Measurements from ENCODE around the gene ASF1A.
"Not testable (repeated sequence)": the region's sequence is repeated elsewhere in the genome, so short reads cannot be mapped to it uniquely, and the experiment has no call there.

The ASF1A gene

DNA sequence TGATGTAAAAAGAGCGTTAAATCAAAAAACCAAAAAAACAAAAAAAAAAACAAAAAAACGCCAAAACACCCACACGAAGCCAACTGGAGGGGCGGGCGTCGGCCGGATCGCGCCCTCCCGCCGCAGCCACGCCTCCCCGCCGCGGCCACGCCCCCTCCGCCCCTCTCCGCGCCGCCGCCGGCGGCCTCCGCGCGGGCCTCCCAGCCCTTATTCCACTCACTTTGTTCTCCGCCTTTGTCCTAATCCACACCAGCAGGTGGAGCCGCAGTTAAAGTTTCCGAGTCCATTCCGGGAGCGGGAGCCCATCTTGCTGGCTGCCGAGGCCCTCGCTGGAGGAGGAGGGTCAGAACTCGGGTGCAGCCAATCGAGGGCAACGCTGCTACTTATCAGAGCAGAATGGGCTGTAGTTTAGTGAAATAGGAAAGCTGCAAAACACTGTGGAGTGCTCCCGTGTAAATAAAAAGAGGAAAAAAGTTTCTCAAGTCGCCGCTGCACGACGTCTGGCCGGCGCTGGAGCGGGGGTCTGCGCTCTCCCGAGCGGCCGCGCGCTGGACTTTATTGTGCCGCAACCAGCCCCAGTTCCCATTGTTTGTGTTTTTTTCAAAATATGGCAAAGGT, at the start of gene ASF1A:
TSS of gene ASF1A (plus strand) at position 346 of the 618 bp plus-strand sequence. CDS start at position 608, 262 bp downstream.
- DNase-seq, result peak; percentile 97
- in situ Hi-C loops (cut with HindIII; ENCODE audit: low pct_ligation_motif_present, low pct_unique_long_range_greater_than_20kb, low sequenced_read_pairs), result no loop called here

GRCh38 chr6:118844915-118845314, 49.0 kb upstream of the ASF1A start:
- DNase-seq, result no peak
- in situ Hi-C loops (cut with HindIII; ENCODE audit: low pct_ligation_motif_present, low pct_unique_long_range_greater_than_20kb, low sequenced_read_pairs), result no loop called here

- in situ Hi-C loops (cut with HindIII; ENCODE audit: low pct_ligation_motif_present, low pct_unique_long_range_greater_than_20kb, low sequenced_read_pairs), result no loop called here
- DNase-seq, result no peak
Observed at GRCh38 chr6:118853408-118853807, 40.5 kb upstream of the ASF1A start.

DNA sequence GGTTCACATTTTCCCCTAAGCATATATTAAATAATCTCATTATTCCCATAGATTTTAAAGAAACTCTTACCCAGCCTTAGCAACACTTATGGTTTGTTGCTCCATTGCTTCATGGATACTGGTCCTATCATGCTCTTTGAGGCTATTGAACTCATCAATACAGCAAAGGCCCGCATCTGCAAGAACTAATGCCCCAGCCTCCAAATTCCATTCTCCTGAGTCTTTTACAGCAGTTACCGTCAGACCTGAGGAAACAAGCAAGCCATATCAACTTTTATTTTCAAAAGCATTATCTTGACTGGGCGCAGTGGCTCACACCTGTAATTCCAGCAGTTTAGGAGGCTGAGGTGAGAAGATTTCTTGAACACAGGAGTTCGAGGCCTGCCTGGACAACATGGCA, 37.7 kb upstream of the ASF1A start:
- DNase-seq, result no peak
- in situ Hi-C loops (cut with HindIII; ENCODE audit: low pct_ligation_motif_present, low pct_unique_long_range_greater_than_20kb, low sequenced_read_pairs), result no loop called here

DNA sequence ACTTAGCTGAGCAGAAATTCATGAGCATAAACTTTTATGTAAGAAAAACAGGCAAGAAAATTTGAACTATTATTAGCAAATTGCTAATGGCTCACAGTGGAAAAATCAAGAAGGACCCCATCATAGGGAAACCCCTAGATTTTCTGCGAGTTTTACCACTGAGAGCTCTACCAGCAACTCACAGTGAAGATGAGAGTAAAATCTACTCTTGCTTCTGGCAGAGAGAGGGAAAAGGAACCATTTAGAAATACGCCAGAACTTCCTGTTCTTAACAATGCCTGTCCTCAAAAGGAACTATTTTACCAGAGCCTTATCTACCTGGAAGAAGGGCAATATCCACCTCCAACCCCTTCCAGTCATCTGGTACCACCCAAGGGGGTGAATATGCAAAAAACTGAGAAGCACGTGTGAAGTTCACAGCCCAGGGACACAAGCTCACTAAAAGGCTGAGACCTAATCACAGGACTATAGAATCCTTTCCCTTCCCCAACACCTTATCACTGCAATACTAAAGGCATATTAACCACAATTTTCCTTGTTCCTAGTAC, 34.4 kb upstream of the ASF1A start:
- DNase-seq, result no peak
- in situ Hi-C loops (cut with HindIII; ENCODE audit: low pct_ligation_motif_present, low pct_unique_long_range_greater_than_20kb, low sequenced_read_pairs), result no loop called here

- in situ Hi-C loops (cut with HindIII; ENCODE audit: low pct_ligation_motif_present, low pct_unique_long_range_greater_than_20kb, low sequenced_read_pairs), result no loop called here
- DNase-seq, result no peak
Observed at GRCh38 chr6:118860363-118860762, 33.6 kb upstream of the ASF1A start.

DNA sequence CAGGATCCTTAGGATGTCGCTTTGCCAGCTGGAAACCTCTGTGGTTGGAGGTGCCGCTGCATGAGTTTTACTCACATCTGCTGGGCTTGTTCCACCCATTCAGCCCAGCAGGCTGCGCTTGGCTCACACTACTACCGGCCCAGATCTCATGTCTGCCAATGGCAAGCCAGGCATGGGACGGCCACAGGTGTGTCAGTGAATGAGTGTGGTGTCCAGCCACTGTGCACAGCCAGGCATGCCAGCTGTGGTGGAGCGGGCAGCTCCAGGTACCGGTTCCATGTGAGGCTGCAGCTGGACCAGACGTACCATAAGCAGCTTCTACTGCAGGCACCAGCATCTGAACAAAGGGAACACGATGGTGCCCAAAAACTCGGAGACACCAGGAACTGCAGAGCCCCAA, 33.1 kb upstream of the ASF1A start:
- in situ Hi-C loops (cut with HindIII; ENCODE audit: low pct_ligation_motif_present, low pct_unique_long_range_greater_than_20kb, low sequenced_read_pairs), result no loop called here
- no peak for DNase-seq

DNA sequence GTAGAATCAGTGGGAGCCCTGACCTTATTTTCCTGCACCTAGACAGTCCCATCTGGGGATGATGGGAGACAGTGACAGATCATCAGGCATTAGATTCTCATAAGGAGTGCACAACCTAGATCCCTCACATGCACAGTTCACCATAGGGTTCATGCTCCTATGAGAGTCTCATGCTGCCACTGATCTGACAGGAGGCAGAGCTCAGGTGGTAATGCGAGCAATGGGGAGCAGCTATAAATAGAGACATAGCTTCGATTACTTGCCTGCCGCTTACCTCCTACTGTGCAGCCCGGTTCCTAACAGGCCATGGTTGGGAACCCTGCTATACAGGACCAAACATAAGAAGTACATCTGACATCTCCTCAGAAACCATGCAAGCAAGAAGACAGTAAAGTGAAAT, 31.5 kb upstream of the ASF1A start:
- in situ Hi-C loops (cut with HindIII; ENCODE audit: low pct_ligation_motif_present, low pct_unique_long_range_greater_than_20kb, low sequenced_read_pairs), result no loop called here
- DNase-seq, result no peak

DNA sequence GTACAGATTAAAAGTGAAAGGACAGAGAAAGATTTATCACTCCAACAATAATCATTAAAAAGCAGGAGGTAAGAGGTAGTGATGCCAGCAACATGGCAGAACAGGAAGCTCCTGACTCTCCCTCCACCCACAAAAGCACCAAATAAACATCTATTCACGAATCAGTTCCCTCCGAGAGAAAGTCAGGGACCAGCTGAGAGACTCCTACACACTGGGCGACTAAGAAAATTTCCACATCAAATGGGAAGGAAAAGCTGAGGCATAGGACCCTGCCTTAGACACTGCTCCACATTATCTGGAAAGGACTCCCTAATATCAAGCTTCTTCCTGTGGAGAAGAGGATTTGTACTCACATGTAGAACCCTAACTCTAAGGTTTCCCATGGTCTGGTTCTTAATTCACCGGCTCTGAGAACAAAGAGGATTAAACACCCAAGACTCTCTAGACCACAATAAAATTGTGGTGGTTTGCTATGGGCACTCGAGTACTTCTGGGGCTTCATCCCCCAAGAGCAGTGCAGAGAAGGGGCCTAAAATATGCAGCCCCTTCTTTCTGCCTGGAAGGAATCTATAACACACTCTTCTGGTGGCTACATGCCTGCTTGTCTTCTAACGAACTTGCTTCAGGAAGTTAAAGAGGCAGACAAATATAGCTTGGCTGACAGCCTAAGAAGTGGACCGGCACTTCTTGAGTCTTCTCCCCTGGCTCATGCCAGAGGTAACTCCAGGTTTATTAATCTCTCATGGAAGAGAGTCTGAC, 29.4 kb upstream of the ASF1A start:
- DNase-seq, result no peak
- in situ Hi-C loops (cut with HindIII; ENCODE audit: low pct_ligation_motif_present, low pct_unique_long_range_greater_than_20kb, low sequenced_read_pairs), result no loop called here

DNA sequence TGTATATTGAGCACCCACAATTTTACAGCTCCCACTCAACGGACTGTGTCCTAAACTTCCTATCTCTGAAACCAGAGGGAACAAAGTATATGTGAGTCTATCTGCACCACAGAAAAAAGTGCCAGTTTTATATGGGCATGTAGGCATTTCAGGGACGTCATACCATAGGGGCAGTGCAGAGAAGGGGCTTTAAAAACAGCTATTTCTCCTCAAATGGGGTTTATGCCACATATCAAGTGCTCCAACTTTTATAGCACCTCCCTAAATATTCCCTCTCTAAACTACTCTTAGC, 28.9 kb upstream of the ASF1A start:
- no peak for DNase-seq

GRCh38 chr6:118867181-118867580, 26.8 kb upstream of the ASF1A start:
- in situ Hi-C loops (cut with HindIII; ENCODE audit: low pct_ligation_motif_present, low pct_unique_long_range_greater_than_20kb, low sequenced_read_pairs), result no loop called here
- DNase-seq, result no peak

More for the DNA sequence above, 28.9 kb upstream of the ASF1A start:
- in situ Hi-C loops (cut with HindIII; ENCODE audit: low pct_ligation_motif_present, low pct_unique_long_range_greater_than_20kb, low sequenced_read_pairs), result no loop called here

- DNase-seq; in situ Hi-C loops (cut with HindIII; ENCODE audit: low pct_ligation_motif_present, low pct_unique_long_range_greater_than_20kb, low sequenced_read_pairs): not testable (repeated sequence)
Observed at GRCh38 chr6:118868901-118869300, 25.1 kb upstream of the ASF1A start.

DNA sequence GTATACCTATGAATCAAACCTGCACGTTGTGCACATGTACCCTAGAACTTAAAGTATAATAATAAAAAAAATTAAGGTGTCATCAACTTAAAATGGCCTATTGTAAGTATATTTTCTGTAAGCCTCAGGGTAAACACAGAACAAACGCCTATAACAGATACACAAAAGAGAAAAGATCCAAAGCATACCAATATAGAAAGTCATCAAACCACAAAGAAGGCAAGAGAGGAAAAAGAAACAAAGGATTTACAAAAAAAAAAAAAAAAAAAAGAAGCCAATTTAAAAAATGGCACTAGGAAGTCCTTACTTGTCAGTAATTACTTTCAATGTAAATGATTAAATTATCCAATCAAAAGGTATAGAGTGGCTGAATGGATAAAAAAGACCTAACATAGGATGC, 24.6 kb upstream of the ASF1A start:
- in situ Hi-C loops (cut with HindIII; ENCODE audit: low pct_ligation_motif_present, low pct_unique_long_range_greater_than_20kb, low sequenced_read_pairs), result no loop called here

GRCh38 chr6:118869894-118870589, 23.9 kb upstream of the ASF1A start:
- DNase-seq, result no peak
- in situ Hi-C loops (cut with HindIII; ENCODE audit: low pct_ligation_motif_present, low pct_unique_long_range_greater_than_20kb, low sequenced_read_pairs), result no loop called here

More for the DNA sequence above, 24.6 kb upstream of the ASF1A start:
- peak; percentile 7 for DNase-seq

- no peak for DNase-seq
- in situ Hi-C loops (cut with HindIII; ENCODE audit: low pct_ligation_motif_present, low pct_unique_long_range_greater_than_20kb, low sequenced_read_pairs), result no loop called here
Observed at GRCh38 chr6:118871331-118871730, 22.6 kb upstream of the ASF1A start.

GRCh38 chr6:118872318-118872717, 21.6 kb upstream of the ASF1A start:
- in situ Hi-C loops (cut with HindIII; ENCODE audit: low pct_ligation_motif_present, low pct_unique_long_range_greater_than_20kb, low sequenced_read_pairs), result no loop called here
- DNase-seq, result no peak

- in situ Hi-C loops (cut with HindIII; ENCODE audit: low pct_ligation_motif_present, low pct_unique_long_range_greater_than_20kb, low sequenced_read_pairs), result no loop called here
- DNase-seq, result no peak
Observed at GRCh38 chr6:118872726-118873125, 21.2 kb upstream of the ASF1A start.

DNA sequence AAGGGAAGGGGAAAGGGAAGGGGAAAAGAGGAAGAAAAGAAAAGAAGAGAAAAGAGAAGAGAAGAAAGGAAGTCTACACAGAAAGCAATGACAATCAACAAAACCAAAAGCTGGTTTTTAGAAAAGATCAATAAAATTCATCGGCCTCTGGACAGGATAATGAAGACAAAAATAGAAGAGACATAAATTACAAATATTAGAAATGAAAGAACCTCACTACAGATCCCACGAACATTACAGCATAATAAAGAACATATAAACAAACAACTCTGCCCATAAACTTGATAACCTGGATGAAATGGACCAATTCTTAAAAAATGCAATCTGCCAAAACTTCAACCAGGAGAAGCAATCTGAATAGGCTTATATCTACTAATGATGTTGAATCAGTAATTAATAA, 20.7 kb upstream of the ASF1A start:
- in situ Hi-C loops (cut with HindIII; ENCODE audit: low pct_ligation_motif_present, low pct_unique_long_range_greater_than_20kb, low sequenced_read_pairs), result no loop called here
- DNase-seq, result no peak

GRCh38 chr6:118875672-118876071, 18.3 kb upstream of the ASF1A start:
- in situ Hi-C loops (cut with HindIII; ENCODE audit: low pct_ligation_motif_present, low pct_unique_long_range_greater_than_20kb, low sequenced_read_pairs), result no loop called here
- DNase-seq, result no peak

- no peak for DNase-seq
- in situ Hi-C loops (cut with HindIII; ENCODE audit: low pct_ligation_motif_present, low pct_unique_long_range_greater_than_20kb, low sequenced_read_pairs), result no loop called here
Observed at GRCh38 chr6:118876198-118876597, 17.8 kb upstream of the ASF1A start.

Measured in ACHN (cell line).